Gastroesophageal sphincter (tissue), 3 donors: ENCODE data around the gene ENPP7.

Experiments
- EP300 ChIP-seq: sonication (generic); formaldehyde crosslinking; IDR thresholded peaks from one replicate; pipeline ENCODE4 v1.6.1; 2017; ENCODE audit warnings: antibody characterized with exemption, mild to moderate bottlenecking
- POLR2A ChIP-seq, 2 donors: fragments of 450-650 bp; IDR thresholded peaks; one replicate each; pipeline ENCODE4 v1.6.1; 2017; ENCODE audit warnings: antibody characterized with exemption in 2 of 2, mild to moderate bottlenecking in 2 of 2, moderate library complexity in 1 of 2
- POLR2AphosphoS5 ChIP-seq: sonication (generic); formaldehyde crosslinking; IDR thresholded peaks from one replicate; pipeline ENCODE4 v1.6.1; 2017; ENCODE audit warnings: antibody characterized with exemption
- TF ChIP-seq, protein P1 (sequence below), 4 experiments: fragments of 200-600 bp in 2 of 4; fragments of 450-650 bp in 2 of 4; sonication (generic) in 1 of 4; IDR thresholded peaks; one replicate each; pipeline ENCODE4 v1.5.1; 2017 to 2019; ENCODE audit warnings: antibody characterized with exemption in 4 of 4, mild to moderate bottlenecking in 2 of 4, moderate library complexity in 2 of 4

DNA sequence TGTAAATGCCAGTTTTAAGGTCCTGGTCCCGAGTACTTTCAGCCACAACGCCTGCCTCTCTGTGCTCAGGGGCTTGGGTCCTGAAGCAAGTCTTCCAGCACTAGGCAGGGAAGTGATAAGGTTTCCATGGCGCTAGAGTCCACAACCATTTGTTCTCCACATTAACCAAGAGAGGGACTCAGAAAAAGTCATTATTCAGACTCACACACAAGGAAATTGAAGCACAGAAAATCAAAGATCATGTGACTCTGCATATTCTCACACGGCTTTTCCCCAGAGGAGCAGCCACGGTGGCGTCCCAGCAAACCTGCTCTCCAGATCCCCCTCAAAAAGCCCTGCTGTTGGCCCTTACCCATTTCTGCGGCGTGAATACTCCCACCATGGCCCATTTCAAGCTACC is 9.7 kb downstream of the ENPP7 start:
- TF ChIP-seq POLR2AphosphoS5 (no peak), EP300 (no peak), POLR2A (IDR thresholded peaks at IDR 0.05) (no peak)
- TF ChIP-seq, protein P1, sequence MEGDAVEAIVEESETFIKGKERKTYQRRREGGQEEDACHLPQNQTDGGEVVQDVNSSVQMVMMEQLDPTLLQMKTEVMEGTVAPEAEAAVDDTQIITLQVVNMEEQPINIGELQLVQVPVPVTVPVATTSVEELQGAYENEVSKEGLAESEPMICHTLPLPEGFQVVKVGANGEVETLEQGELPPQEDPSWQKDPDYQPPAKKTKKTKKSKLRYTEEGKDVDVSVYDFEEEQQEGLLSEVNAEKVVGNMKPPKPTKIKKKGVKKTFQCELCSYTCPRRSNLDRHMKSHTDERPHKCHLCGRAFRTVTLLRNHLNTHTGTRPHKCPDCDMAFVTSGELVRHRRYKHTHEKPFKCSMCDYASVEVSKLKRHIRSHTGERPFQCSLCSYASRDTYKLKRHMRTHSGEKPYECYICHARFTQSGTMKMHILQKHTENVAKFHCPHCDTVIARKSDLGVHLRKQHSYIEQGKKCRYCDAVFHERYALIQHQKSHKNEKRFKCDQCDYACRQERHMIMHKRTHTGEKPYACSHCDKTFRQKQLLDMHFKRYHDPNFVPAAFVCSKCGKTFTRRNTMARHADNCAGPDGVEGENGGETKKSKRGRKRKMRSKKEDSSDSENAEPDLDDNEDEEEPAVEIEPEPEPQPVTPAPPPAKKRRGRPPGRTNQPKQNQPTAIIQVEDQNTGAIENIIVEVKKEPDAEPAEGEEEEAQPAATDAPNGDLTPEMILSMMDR (IDR thresholded peaks at IDR 0.05): no peak
